HepG2 (cell line): ENCODE measurements around the gene PPIL6. TPM values are rescaled to one million over a fixed set of nuclear protein-coding genes. Genes with fewer than 3 reads are reported as not detected.

Experiments
- CHD4 ChIP-seq: fragments of 200-600 bp; sonication (generic); IDR thresholded peaks from 2 replicates; pipeline ENCODE4 v1.7.0; 2017; ENCODE audit warnings: mild to moderate bottlenecking, low read length, borderline replicate concordance
- KDM4B ChIP-seq: sonication (generic); formaldehyde crosslinking; IDR thresholded peaks from 2 replicates; pipeline ENCODE4 v1.4.0; 2020; ENCODE audit warnings: missing genetic modification reagents
- NRL ChIP-seq: sonication (generic); formaldehyde crosslinking; IDR thresholded peaks from 2 replicates; pipeline ENCODE4 v1.5.0; 2020; ENCODE audit warnings: missing genetic modification reagents, mild to moderate bottlenecking, moderate library complexity, borderline replicate concordance
- ONECUT2 ChIP-seq: sonication (generic); formaldehyde crosslinking; IDR thresholded peaks from 2 replicates; pipeline ENCODE4 v1.4.0; 2020; ENCODE audit warnings: missing genetic modification reagents
- PREB ChIP-seq: sonication (generic); formaldehyde crosslinking; IDR thresholded peaks from 2 replicates; pipeline ENCODE4 v1.4.0; 2020; ENCODE audit warnings: missing genetic modification reagents
- RCOR2 ChIP-seq: IDR thresholded peaks from 2 replicates; pipeline ENCODE4 v1.6.1; 2016; ENCODE audit warnings: missing biosample characterization, missing genetic modification reagents
- RFXANK ChIP-seq: IDR thresholded peaks from 2 replicates; pipeline ENCODE4 v1.6.1; 2016
- SRSF1 ChIP-seq: fragments of 200-400 bp; formaldehyde crosslinking; optimal IDR thresholded peaks from 2 replicates; pipeline ENCODE3; 2017; ENCODE audit warnings: mild to moderate bottlenecking, low read depth, low read length, moderate library complexity
- ZBTB40 ChIP-seq, 2 experiments: fragments of 450-650 bp in 1 of 2; sonication (generic) in 1 of 2; formaldehyde crosslinking in 1 of 2; IDR thresholded peaks; 2 replicates each; pipeline versions ENCODE4 v1.6.1 to v1.8.0; 2016 to 2022; ENCODE audit warnings: antibody characterized with exemption in 1 of 2, mild to moderate bottlenecking in 1 of 2, missing genetic modification reagents in 1 of 2
- ZFP1 ChIP-seq: IDR thresholded peaks from 2 replicates; pipeline ENCODE4 v1.6.1; 2016
- ZNF230 ChIP-seq: sonication (generic); formaldehyde crosslinking; IDR thresholded peaks from 2 replicates; pipeline ENCODE4 v1.4.0; 2020; ENCODE audit warnings: mild to moderate bottlenecking, missing genetic modification reagents
- ZNF281 ChIP-seq: sonication (generic); formaldehyde crosslinking; IDR thresholded peaks from 2 replicates; pipeline ENCODE4 v1.4.0; 2020; ENCODE audit warnings: missing genetic modification reagents, borderline replicate concordance
- ZNF547 ChIP-seq: sonication (generic); formaldehyde crosslinking; IDR thresholded peaks from 2 replicates; pipeline ENCODE4 v1.5.1; 2020; ENCODE audit warnings: mild to moderate bottlenecking, missing genetic modification reagents
- ZNF569 ChIP-seq: sonication (generic); formaldehyde crosslinking; IDR thresholded peaks from 2 replicates; pipeline ENCODE4 v1.5.0; 2020; ENCODE audit warnings: mild to moderate bottlenecking, missing genetic modification reagents, moderate library complexity, borderline replicate concordance
- polyA plus RNA-seq, 8 experiments: library from polyadenylated mRNA; depleted of rRNA in 3 of 8; stranded (reverse) in 7 of 8; unstranded in 1 of 8; fragments of >200 nt; fragmentation: Illumina TruSeq in 4 of 8; extraction: Trizol in 4 of 8; gene quantifications; 2 replicates each; pipeline versions ENCODE4 v1.2.1 to v1.2.3, GENCODE V29; 2011 to 2016; ENCODE audit warnings: low read depth in 4 of 8, missing spikeins in 1 of 8, mixed read lengths in 1 of 8; ENCODE audit not compliant: insufficient read depth in 1 of 8
- total RNA-seq, 5 experiments: library from RNA; depleted of rRNA; stranded (reverse); fragments of >200 nt; fragmentation: Illumina TruSeq; extraction: Trizol; gene quantifications; 2 replicates each; pipeline ENCODE4 v1.2.3, GENCODE V29; 2016; ENCODE audit warnings: low read depth in 1 of 5
- TF ChIP-seq, protein P1 (sequence below): sonication (generic); formaldehyde crosslinking; IDR thresholded peaks from 2 replicates; pipeline ENCODE4 v1.8.0; 2022; ENCODE audit warnings: mild to moderate bottlenecking, missing genetic modification reagents, borderline replicate concordance

The PPIL6 gene
- total and polyA plus RNA-seq, 2 of the 13 experiments (the other 11 are each of a cell fraction or from before 2014, with no cell fraction given): 0.22 to 0.46 TPM

GRCh38 chr6:109456111-109456583 lies 15.7 kb upstream of the PPIL6 start (continued):
- TF ChIP-seq ZBTB40 (IDR thresholded peaks at IDR 0.05) (no peak), ZBTB40 (CRISPR knock-in tag; IDR thresholded peaks at IDR 0.05) (0 out of 2 replicates have a peak, but pooled peaks have one; percentile 20), PREB (CRISPR knock-in tag) (no peak), ZNF230 (CRISPR knock-in tag) (no peak), KDM4B (CRISPR knock-in tag) (no peak), ZNF547 (CRISPR knock-in tag) (0 out of 2 replicates have a peak, but pooled peaks have one; percentile 19), ONECUT2 (CRISPR knock-in tag) (no peak), ZNF281 (CRISPR knock-in tag) (no peak), NRL (CRISPR knock-in tag) (0 out of 2 replicates have a peak, but pooled peaks have one; percentile 35), CHD4 (no peak), RFXANK (CRISPR knock-in tag) (no peak), SRSF1 (peak; percentile 66), ZNF569 (CRISPR knock-in tag) (no peak), RCOR2 (CRISPR knock-in tag) (no peak), ZFP1 (CRISPR knock-in tag) (no peak)
- TF ChIP-seq, protein P1, sequence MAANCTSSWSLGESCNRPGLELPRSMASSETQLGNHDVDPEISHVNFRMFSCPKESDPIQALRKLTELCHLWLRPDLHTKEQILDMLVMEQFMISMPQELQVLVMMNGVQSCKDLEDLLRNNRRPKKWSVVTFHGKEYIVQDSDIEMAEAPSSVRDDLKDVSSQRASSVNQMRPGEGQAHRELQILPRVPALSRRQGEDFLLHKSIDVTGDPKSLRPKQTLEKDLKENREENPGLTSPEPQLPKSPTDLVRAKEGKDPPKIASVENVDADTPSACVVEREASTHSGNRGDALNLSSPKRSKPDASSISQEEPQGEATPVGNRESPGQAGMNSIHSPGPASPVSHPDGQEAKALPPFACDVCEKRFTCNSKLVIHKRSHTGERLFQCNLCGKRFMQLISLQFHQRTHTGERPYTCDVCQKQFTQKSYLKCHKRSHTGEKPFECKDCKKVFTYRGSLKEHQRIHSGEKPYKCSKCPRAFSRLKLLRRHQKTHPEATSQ (CRISPR knock-in tag): no peak
